Caco-2 (cell line): Measurements from ENCODE around the gene ITPRIP. TPM values are rescaled to one million over a fixed set of nuclear protein-coding genes. Genes with fewer than 3 reads are reported as not detected.

ENCODE experiments used
- BruUV-seq: library from RNA; stranded (reverse); fragments of 400-500 nt; replicated peaks from 2 replicates; lab custom pipeline; 2021; lab: Mats Ljungman, UMichigan
- CTCF ChIA-PET: fragments of 300-600 bp; sonication (Branson Sonifier 250); formaldehyde crosslinking; loops from one replicate; lab custom pipeline; 2022; ENCODE audit warnings: antibody characterized with exemption; lab: Charles Lee
- POLR2A ChIA-PET: fragments of 300-600 bp; sonication (Branson Sonifier 250); formaldehyde crosslinking; loops from one replicate; lab custom pipeline; 2022; ENCODE audit warnings: antibody characterized with exemption; lab: Charles Lee
- DNase-seq, 2 experiments: peaks; one replicate each; pipeline versions ENCODE4 v3.0.0 to v3.0.0-alpha.2; 2020 to 2022
- H3K27me3 ChIP-seq: replicated peaks from 2 replicates; pipeline ENCODE4 v1.6.0; 2011; ENCODE audit warnings: low read length; ENCODE audit not compliant: control insufficient read depth, insufficient read depth
- H3K36me3 ChIP-seq: 2 replicates; pipeline ENCODE4 v1.5.1; 2011; ENCODE audit warnings: low read length; ENCODE audit not compliant: control insufficient read depth, insufficient read depth
- H3K4me1 ChIP-seq: fragments of 250-450 bp; sonication (Bioruptor Pico); 2 replicates; pipeline ENCODE4 v1.5.1; 2020; ENCODE audit warnings: mild to moderate bottlenecking
- H3K4me3 ChIP-seq: 2 replicates; pipeline ENCODE4 v1.5.1; 2011; ENCODE audit warnings: low read depth, mild to moderate bottlenecking, control low read depth, low read length
- H3K9me3 ChIP-seq: fragments of 250-450 bp; sonication (Bioruptor Pico); 2 replicates; pipeline ENCODE4 v1.5.1; 2020; ENCODE audit warnings: mild to moderate bottlenecking, moderate library complexity
- H3K27ac Mint-ChIP-seq: one replicate; pipeline ENCODE4 v1.8.0; 2022; ENCODE audit warnings: mixed read lengths; ENCODE audit not compliant: unreplicated experiment
- H3K27me3 Mint-ChIP-seq: one replicate; pipeline ENCODE4 v1.8.0; 2022; ENCODE audit warnings: mixed read lengths; ENCODE audit not compliant: insufficient read depth, unreplicated experiment
- H3K36me3 Mint-ChIP-seq: one replicate; pipeline ENCODE4 v1.8.0; 2022; ENCODE audit warnings: mild to moderate bottlenecking, mixed read lengths; ENCODE audit not compliant: insufficient read depth, unreplicated experiment
- H3K4me1 Mint-ChIP-seq: one replicate; pipeline ENCODE4 v1.8.0; 2022; ENCODE audit warnings: low read depth, mixed read lengths; ENCODE audit not compliant: unreplicated experiment
- H3K4me3 Mint-ChIP-seq: one replicate; pipeline ENCODE4 v1.8.0; 2022; ENCODE audit warnings: mild to moderate bottlenecking, moderate library complexity, mixed read lengths; ENCODE audit not compliant: unreplicated experiment
- H3K9me3 Mint-ChIP-seq: one replicate; pipeline ENCODE4 v1.8.0; 2022; ENCODE audit warnings: mixed read lengths; ENCODE audit not compliant: unreplicated experiment
- CTCF ChIP-seq, 2 experiments: fragments of 200-600 bp in 1 of 2; IDR thresholded peaks; 1 replicate in 1 of 2; 2 replicates in 1 of 2; pipeline versions ENCODE4 v1.5.1 to v1.8.0; 2011 to 2022; ENCODE audit warnings: antibody characterized with exemption in 1 of 2, control low read depth in 1 of 2, inconsistent platforms in 1 of 2, low read depth in 1 of 2, low read length in 1 of 2, mild to moderate bottlenecking in 1 of 2, moderate library complexity in 1 of 2; ENCODE audit not compliant: insufficient read depth in 1 of 2, severe bottlenecking in 1 of 2, unreplicated experiment in 1 of 2
- intact Hi-C: fragments of 100-400 bp; cut with micrococcal nuclease; formaldehyde crosslinking; loops from one replicate; pipeline ENCODE4 v1.10.0; 2022; ENCODE audit not compliant: unreplicated experiment
- total RNA-seq: library from RNA; stranded (reverse); gene quantifications from 2 replicates; pipeline ENCODE4 v1.2.3, GENCODE V29; 2022

ITPRIP gene
- total RNA-seq, 1 experiment from 2014 or later, result 3.1 TPM

DNA sequence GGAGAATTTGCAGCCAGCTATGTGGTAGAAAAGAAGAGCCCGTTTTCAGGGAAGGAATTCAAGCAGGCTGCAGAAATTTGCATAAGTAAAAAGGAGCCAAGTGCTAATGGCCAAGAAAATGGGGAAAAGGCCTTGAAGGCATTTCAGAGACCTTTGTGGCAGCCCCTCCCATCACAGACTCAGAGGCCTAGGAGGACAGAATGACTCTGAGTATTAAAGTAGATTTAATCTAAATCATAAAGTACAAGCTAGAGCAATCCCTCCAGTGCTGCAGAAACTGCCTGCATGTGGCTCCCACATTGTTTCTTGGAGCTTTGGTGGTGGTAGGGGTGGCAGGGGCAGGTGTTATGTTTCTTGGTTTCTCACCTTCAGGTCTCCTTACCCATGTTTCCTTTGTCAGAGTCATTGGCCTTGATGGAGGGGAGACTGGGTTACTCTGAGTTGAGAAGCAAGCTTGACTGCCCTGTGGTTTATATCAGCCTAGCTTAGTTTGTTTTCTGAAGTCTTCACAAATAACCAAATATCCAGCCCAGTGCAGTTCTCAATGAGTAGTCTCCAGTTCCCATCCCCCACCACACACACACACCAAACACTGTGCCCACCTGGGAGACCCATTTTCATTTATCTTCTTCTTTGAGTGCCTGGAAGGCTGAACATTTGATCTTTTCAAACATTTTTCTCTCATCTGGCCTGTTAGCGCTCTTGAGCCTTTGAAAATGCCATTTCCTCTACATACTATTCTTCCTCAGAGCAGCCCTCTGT lies 34.5 kb downstream of the ITPRIP start:
- Histone ChIP-seq H3K36me3 (no peaks in the 10 kb centered on the region), H3K4me3 (no peak overlapping the region), H3K9me3 (no peaks in the 10 kb centered on the region), H3K4me1 (no peaks in the 10 kb centered on the region), H3K27me3 (no peaks in the 10 kb centered on the region)
- peaks cover 9% of the 10 kb centered on the region for H3K9me3 Mint-ChIP-seq
- H3K27me3 Mint-ChIP-seq, result peaks cover 4% of the 10 kb centered on the region
- H3K27ac Mint-ChIP-seq, result no peak overlapping the region
- no peak overlapping the region for H3K4me3 Mint-ChIP-seq
- no TSS peak for BruUV-seq
- DNase-seq, result no peak
- CTCF ChIA-PET, result interaction anchor here (0.6 kb wide), 1 partner anchor 72 kb away, joined by 3 read pairs; no protein-coding TSS in a partner anchor
- no peak for TF ChIP-seq CTCF (IDR thresholded peaks at IDR 0.05; ENCODE audit: insufficient read depth in 1 of 2, low read depth in 1 of 2, low read length in 1 of 2, severe bottlenecking in 1 of 2, unreplicated experiment in 1 of 2)
- POLR2A ChIA-PET, result no interaction called here
- peaks cover 4% of the 10 kb centered on the region for H3K36me3 Mint-ChIP-seq
- intact Hi-C loops, result no loop called here
- peaks cover 8% of the 10 kb centered on the region for H3K4me1 Mint-ChIP-seq

DNA sequence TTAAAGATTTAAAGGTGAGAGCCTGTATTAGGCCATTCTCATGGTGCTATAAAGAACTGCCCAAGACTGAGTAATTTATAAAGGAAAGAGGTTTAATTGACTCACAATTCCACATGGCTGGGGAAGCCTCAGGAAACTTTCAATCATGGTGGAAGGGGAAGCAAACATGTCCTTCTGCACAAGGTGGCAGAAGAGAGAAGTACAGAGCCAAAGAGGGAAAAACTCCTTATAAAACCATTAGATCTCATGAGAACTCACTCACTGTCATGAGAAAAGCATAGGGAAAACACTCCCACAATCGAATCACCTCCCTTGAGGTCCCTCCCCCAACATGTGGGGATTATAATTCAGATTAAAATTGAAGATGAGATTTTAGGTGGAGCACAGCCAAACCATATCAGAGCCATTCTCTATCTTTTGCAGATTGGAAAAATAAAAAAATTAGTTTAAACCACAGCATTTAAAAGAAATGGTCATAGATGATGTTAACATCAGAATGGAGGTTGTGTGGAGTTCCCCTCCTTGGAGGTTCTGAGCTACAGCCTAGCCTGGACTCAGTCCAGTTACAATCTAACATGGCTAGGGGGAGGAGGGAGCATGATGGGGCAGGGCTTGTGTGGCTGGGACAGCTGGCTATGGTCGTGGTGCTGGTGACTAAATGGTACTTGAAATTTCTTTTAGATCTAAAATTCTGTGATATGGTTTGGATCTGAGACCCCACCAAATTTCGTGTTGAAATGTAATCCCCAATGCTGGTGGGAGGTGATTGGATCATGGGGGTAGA lies 36.2 kb downstream of the ITPRIP start:
- ChIA-PET CTCF (no interaction called here), POLR2A (no interaction called here)
- Histone ChIP-seq H3K36me3 (no peaks in the 10 kb centered on the region), H3K4me3 (no peak overlapping the region), H3K4me1 (no peaks in the 10 kb centered on the region), H3K27me3 (no peaks in the 10 kb centered on the region), H3K9me3 (no peaks in the 10 kb centered on the region)
- H3K27me3 Mint-ChIP-seq, result peaks cover 4% of the 10 kb centered on the region
- intact Hi-C loops, result no loop called here
- BruUV-seq, result no TSS peak
- TF ChIP-seq CTCF (IDR thresholded peaks at IDR 0.05; ENCODE audit: insufficient read depth in 1 of 2, low read depth in 1 of 2, low read length in 1 of 2, severe bottlenecking in 1 of 2, unreplicated experiment in 1 of 2), result no peak
- no peak overlapping the region for H3K4me3 Mint-ChIP-seq
- no peak overlapping the region for H3K27ac Mint-ChIP-seq
- peaks cover 9% of the 10 kb centered on the region for H3K9me3 Mint-ChIP-seq
- H3K36me3 Mint-ChIP-seq, result peaks cover 4% of the 10 kb centered on the region
- no peak for DNase-seq
- H3K4me1 Mint-ChIP-seq, result peaks cover 8% of the 10 kb centered on the region

DNA sequence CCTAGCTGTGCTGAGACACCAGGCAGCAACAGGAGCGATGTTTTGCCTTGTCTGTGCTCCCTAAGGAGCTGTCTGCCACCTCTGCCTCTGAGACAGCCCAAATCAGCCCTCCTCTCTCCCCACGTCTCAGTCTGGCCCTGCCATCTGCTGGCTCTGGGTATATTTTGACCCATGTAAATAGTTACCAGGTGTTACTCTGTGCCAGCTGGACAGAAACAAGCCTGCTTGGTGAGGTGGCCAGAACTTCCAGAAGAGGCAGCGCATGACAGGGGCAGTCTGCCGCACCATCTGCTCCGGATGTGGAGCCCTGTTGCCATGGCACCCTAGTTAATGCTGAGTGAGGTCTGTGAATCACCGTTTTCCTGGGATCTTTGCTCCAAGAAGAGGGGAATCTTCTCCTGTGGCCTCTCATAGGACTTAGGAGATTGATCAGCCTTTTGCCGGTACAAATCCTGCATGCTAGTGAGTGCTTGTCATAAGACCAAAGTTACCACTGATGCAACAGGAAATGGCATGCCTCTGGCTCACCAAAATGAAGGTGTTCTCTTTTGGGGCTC lies 37.5 kb downstream of the ITPRIP start:
- no peaks in the 10 kb centered on the region for H3K4me1 ChIP-seq
- H3K9me3 Mint-ChIP-seq, result peaks cover 9% of the 10 kb centered on the region
- BruUV-seq, result no TSS peak
- H3K36me3 Mint-ChIP-seq, result peaks cover 4% of the 10 kb centered on the region
- no peak overlapping the region for H3K4me3 ChIP-seq
- intact Hi-C loops, result no loop called here
- H3K36me3 ChIP-seq, result no peaks in the 10 kb centered on the region
- H3K27me3 ChIP-seq, result no peaks in the 10 kb centered on the region
- ChIA-PET CTCF (no interaction called here), POLR2A (no interaction called here)
- TF ChIP-seq CTCF (IDR thresholded peaks at IDR 0.05; ENCODE audit: insufficient read depth in 1 of 2, low read depth in 1 of 2, low read length in 1 of 2, severe bottlenecking in 1 of 2, unreplicated experiment in 1 of 2), result no peak
- peaks cover 4% of the 10 kb centered on the region for H3K27me3 Mint-ChIP-seq
- no peak overlapping the region for H3K27ac Mint-ChIP-seq
- H3K4me1 Mint-ChIP-seq, result peaks cover 4% of the 10 kb centered on the region
- H3K9me3 ChIP-seq, result no peaks in the 10 kb centered on the region
- DNase-seq, result no peak
- no peak overlapping the region for H3K4me3 Mint-ChIP-seq
